Measurements from ENCODE around the gene PPTC7.
A peak's percentile ranks its signal among the peaks of the same experiment; 100 is the strongest.

Gene PPTC7

GRCh38 chr12:110582276-110583136 lies 612 bp downstream of the PPTC7 start:
- TF ChIP-seq, protein P1, sequence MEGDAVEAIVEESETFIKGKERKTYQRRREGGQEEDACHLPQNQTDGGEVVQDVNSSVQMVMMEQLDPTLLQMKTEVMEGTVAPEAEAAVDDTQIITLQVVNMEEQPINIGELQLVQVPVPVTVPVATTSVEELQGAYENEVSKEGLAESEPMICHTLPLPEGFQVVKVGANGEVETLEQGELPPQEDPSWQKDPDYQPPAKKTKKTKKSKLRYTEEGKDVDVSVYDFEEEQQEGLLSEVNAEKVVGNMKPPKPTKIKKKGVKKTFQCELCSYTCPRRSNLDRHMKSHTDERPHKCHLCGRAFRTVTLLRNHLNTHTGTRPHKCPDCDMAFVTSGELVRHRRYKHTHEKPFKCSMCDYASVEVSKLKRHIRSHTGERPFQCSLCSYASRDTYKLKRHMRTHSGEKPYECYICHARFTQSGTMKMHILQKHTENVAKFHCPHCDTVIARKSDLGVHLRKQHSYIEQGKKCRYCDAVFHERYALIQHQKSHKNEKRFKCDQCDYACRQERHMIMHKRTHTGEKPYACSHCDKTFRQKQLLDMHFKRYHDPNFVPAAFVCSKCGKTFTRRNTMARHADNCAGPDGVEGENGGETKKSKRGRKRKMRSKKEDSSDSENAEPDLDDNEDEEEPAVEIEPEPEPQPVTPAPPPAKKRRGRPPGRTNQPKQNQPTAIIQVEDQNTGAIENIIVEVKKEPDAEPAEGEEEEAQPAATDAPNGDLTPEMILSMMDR (conservative IDR thresholded peaks at IDR 0.05; ENCODE audit: low read depth, low read length), result no peak
- DNase-seq (ENCODE audit: low read depth), result peak; percentile 56
- peak overlapping the region; percentile 92 for H3K4me3 ChIP-seq (ENCODE audit: low read depth, low read length)

- TF ChIP-seq, protein P1 (conservative IDR thresholded peaks at IDR 0.05; ENCODE audit: low read depth, low read length), result no peak
- peak overlapping the region; percentile 92 for H3K4me3 ChIP-seq (ENCODE audit: low read depth, low read length)
- DNase-seq (ENCODE audit: low read depth), result peak; percentile 13
These were observed 1.2 kb downstream of the PPTC7 start for GRCh38 chr12:110581931-110582275.

DNA sequence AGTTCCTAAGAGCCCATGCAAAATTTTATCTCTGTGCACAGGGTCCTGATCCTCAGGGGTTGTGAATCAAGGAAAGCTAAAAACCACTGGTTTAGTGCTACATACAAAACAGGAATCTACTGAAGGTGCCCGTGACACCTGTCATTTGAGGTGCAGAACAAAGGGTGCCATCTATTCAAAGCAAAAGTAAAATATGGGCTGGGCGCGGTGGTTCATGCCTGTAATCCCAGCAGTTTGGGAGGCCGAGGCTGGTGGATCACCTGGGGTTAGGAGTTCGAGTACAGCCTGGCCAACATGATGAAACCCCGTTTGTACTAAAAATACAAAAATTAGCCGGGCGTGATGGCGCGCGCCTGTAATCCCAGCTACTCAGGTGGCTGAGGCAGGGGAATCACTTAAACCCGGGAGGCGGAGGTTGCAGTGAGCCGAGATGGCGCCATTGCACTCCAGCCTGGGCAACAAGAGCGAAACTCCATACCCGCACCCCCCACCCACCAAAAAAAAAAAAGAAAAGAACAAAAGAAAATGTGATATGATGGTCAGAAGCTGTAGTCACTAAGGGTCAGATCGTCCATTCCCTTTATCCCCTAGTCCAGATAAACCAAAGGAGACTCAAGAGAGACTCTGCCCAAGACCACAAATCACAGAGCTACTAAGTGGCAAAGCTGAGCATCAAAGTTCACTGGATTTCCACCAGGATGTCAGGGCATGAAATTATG lies 3.4 kb downstream of the PPTC7 start:
- no peak overlapping the region for H3K4me3 ChIP-seq (ENCODE audit: low read depth, low read length)
- TF ChIP-seq, protein P1 (conservative IDR thresholded peaks at IDR 0.05; ENCODE audit: low read depth, low read length), result no peak
- no peak for DNase-seq (ENCODE audit: low read depth)

GRCh38 chr12:110578694-110579534 lies 4.2 kb downstream of the PPTC7 start:
- H3K4me3 ChIP-seq (ENCODE audit: low read depth, low read length), result no peak overlapping the region

GRCh38 chr12:110577864-110578693 lies 5.0 kb downstream of the PPTC7 start:
- H3K4me3 ChIP-seq (ENCODE audit: low read depth, low read length), result no peak overlapping the region
- peak; percentile 82 for DNase-seq (ENCODE audit: low read depth)
- TF ChIP-seq, protein P1 (conservative IDR thresholded peaks at IDR 0.05; ENCODE audit: low read depth, low read length), result no peak

More at GRCh38 chr12:110578694-110579534, 4.2 kb downstream of the PPTC7 start:
- TF ChIP-seq, protein P1 (conservative IDR thresholded peaks at IDR 0.05; ENCODE audit: low read depth, low read length), result no peak
- no peak for DNase-seq (ENCODE audit: low read depth)

DNA sequence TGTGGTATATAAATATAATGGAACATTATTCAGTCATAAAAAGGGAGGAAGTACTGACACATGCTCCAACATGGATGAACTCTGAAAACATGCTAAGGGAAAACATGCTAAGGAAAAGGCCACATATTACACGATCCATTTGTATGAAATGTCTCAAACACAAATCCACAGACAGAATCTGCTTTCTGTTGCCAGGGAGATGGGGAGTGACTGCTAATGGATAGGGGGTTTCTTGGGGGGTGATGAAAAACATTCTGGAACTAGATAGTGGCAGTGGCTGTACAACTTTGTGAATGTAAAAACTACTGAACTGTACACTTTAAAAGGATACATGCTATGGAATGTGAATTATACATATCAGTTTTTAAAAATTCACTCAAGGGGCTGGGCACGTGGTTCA lies 6.6 kb downstream of the PPTC7 start:
- TF ChIP-seq, protein P1 (conservative IDR thresholded peaks at IDR 0.05; ENCODE audit: low read depth, low read length), result no peak
- no peak for DNase-seq (ENCODE audit: low read depth)
- no peak overlapping the region for H3K4me3 ChIP-seq (ENCODE audit: low read depth, low read length)

Measured in choroid plexus epithelial cell (primary cell).